Endothelial cell of umbilical vein (primary cell): Measurements from ENCODE around the gene ACTA2. TPM values are rescaled to one million over a fixed set of nuclear protein-coding genes. Genes with fewer than 3 reads are reported as not detected.

Source experiments
- BruUV-seq: library from RNA; stranded (reverse); fragments of 400-500 nt; replicated peaks from 2 replicates; lab custom pipeline; 2021; lab: Mats Ljungman, UMichigan
- CTCF ChIA-PET: fragments of 300-600, 350-600 bp; sonication (Branson Sonifier 250); formaldehyde crosslinking; loops from one replicate; lab custom pipeline; 2021; ENCODE audit warnings: antibody characterized with exemption, inconsistent platforms; lab: Charles Lee
- POLR2A ChIA-PET: fragments of 300-600, 350-600 bp; sonication (Branson Sonifier 250); formaldehyde crosslinking; loops from one replicate; lab custom pipeline; 2021; ENCODE audit warnings: antibody characterized with exemption, inconsistent platforms; lab: Charles Lee
- DNase-seq: peaks from one replicate; pipeline ENCODE4 v3.0.0-alpha.2; 2011; ENCODE audit warnings: low read depth, low spot score
- FAIRE-seq: peaks from 2 replicates; lab custom pipeline; 2011; peaks lifted over from hg19 to GRCh38; lab: Jason Lieb, UNC
- H2AFZ ChIP-seq: 2 replicates; pipeline ENCODE4 v1.6.0; 2012; ENCODE audit warnings: low read depth, low read length, control low read depth, inconsistent platforms
- H3K27ac ChIP-seq: 2 replicates; pipeline ENCODE4 v1.5.1; 2011; ENCODE audit warnings: low read depth, mild to moderate bottlenecking, control low read depth, low read length, moderate library complexity; ENCODE audit not compliant: insufficient read depth
- H3K27me3 ChIP-seq, 2 experiments: 2 replicates each; pipeline versions ENCODE4 v1.6.0 to v1.6.1; 2011; ENCODE audit warnings: low read length in 2 of 2, mixed read lengths in 1 of 2; ENCODE audit not compliant: control insufficient read depth in 2 of 2, insufficient read depth in 2 of 2
- H3K36me3 ChIP-seq, 2 experiments: 2 replicates in 1 of 2; 3 replicates in 1 of 2; pipeline ENCODE4 v1.5.1; 2011; ENCODE audit warnings: low read length in 2 of 2, mild to moderate bottlenecking in 1 of 2, moderate library complexity in 1 of 2; ENCODE audit not compliant: control insufficient read depth in 2 of 2, insufficient read depth in 2 of 2; ENCODE audit errors: extremely low read depth in 1 of 2
- H3K4me1 ChIP-seq: 3 replicates; pipeline ENCODE4 v1.5.1; 2011; ENCODE audit warnings: mild to moderate bottlenecking, low read length; ENCODE audit not compliant: control insufficient read depth, insufficient read depth; ENCODE audit errors: extremely low read depth
- H3K4me2 ChIP-seq: 2 replicates; pipeline ENCODE4 v1.6.1; 2011; ENCODE audit warnings: low read length, control low read depth, mixed read lengths; ENCODE audit not compliant: insufficient read depth
- H3K4me3 ChIP-seq, 3 experiments: fragments of 200-600 bp in 1 of 3; sonication (generic), shearing (Covaris generic) in 1 of 3; replicated peaks in 1 of 3; 2 replicates each; pipeline ENCODE4 v1.5.1; 2011 to 2016; ENCODE audit warnings: control low read depth in 3 of 3, low read length in 3 of 3, mild to moderate bottlenecking in 2 of 3, inconsistent platforms in 1 of 3, low read depth in 1 of 3, moderate library complexity in 1 of 3; ENCODE audit not compliant: insufficient read depth in 1 of 3
- H3K79me2 ChIP-seq: 2 replicates; pipeline ENCODE4 v1.6.0; 2012; ENCODE audit warnings: low read length, inconsistent platforms; ENCODE audit not compliant: control insufficient read depth, insufficient read depth
- H3K9ac ChIP-seq: replicated peaks from 2 replicates; pipeline ENCODE3; 2011; ENCODE audit warnings: low read length, control low read depth; ENCODE audit not compliant: insufficient read depth; ENCODE audit errors: extremely low read depth
- H3K9me1 ChIP-seq: replicated peaks from 3 replicates; pipeline ENCODE4 v1.6.0; 2011; ENCODE audit warnings: mild to moderate bottlenecking, low read length; ENCODE audit not compliant: control insufficient read depth, insufficient read depth; ENCODE audit errors: extremely low read depth
- H3K9me3 ChIP-seq: replicated peaks from 2 replicates; pipeline ENCODE4 v1.5.1; 2012; ENCODE audit warnings: low read length, inconsistent platforms; ENCODE audit not compliant: control insufficient read depth, insufficient read depth
- H4K20me1 ChIP-seq: replicated peaks from 2 replicates; pipeline ENCODE3; 2011; ENCODE audit warnings: mild to moderate bottlenecking, low read length; ENCODE audit not compliant: control insufficient read depth, insufficient read depth; ENCODE audit errors: extremely low read depth
- CTCF ChIP-seq, 2 donors: IDR thresholded peaks; 1 replicate in 1 of 2; 2 replicates in 1 of 2; pipeline ENCODE4 v1.5.1; 2011; ENCODE audit warnings: low read length in 2 of 2, mild to moderate bottlenecking in 2 of 2, moderate library complexity in 2 of 2, control low read depth in 1 of 2, inconsistent platforms in 1 of 2, low read depth in 1 of 2; ENCODE audit not compliant: insufficient read depth in 1 of 2; ENCODE audit errors: extremely low read depth in 1 of 2
- EZH2 ChIP-seq: IDR thresholded peaks from 2 replicates; pipeline ENCODE4 v1.6.1; 2012; ENCODE audit warnings: borderline replicate concordance, low read depth, mild to moderate bottlenecking, moderate library complexity, low read length, inconsistent platforms; ENCODE audit not compliant: severe bottlenecking
- FOS ChIP-seq: IDR thresholded peaks from 2 replicates; pipeline ENCODE4 v1.6.1; 2011; ENCODE audit warnings: mild to moderate bottlenecking, low read length, moderate library complexity, borderline replicate concordance; ENCODE audit not compliant: insufficient read depth
- GATA2 ChIP-seq: IDR thresholded peaks from 2 replicates; pipeline ENCODE4 v1.7.0; 2011; ENCODE audit warnings: low read depth, mild to moderate bottlenecking, moderate library complexity, mixed read lengths, low read length; ENCODE audit not compliant: insufficient read length, insufficient read depth
- JUN ChIP-seq: IDR thresholded peaks from 2 replicates; pipeline ENCODE4 v1.6.1; 2011; ENCODE audit warnings: borderline replicate concordance, low read depth; ENCODE audit not compliant: insufficient read length, insufficient read depth
- MAX ChIP-seq: IDR thresholded peaks from 2 replicates; pipeline ENCODE4 v1.6.1; 2011; ENCODE audit not compliant: insufficient read depth, insufficient read length
- MYC ChIP-seq: IDR thresholded peaks from one replicate; pipeline ENCODE4 v1.6.1; 2011; ENCODE audit warnings: mild to moderate bottlenecking, low read depth, low read length
- POLR2A ChIP-seq: IDR thresholded peaks from 2 replicates; pipeline ENCODE4 v1.6.1; 2012; ENCODE audit warnings: low read depth, mild to moderate bottlenecking, control low read depth, low read length
- POLR2AphosphoS5 ChIP-seq: IDR thresholded peaks from 2 replicates; pipeline ENCODE4 v1.6.1; 2012; ENCODE audit warnings: low read depth, mild to moderate bottlenecking, control low read depth, low read length, moderate library complexity; ENCODE audit not compliant: insufficient read depth
- dilution Hi-C: fragments of 300-500 bp; cut with MboI; formaldehyde crosslinking; loops from one replicate; pipeline ENCODE4 v1.15.0; 2019; ENCODE audit warnings: low sequenced_read_pairs; ENCODE audit not compliant: extremely low pct_ligation_motif_present
- intact Hi-C: fragments of 100-400 bp; cut with micrococcal nuclease; formaldehyde crosslinking; loops from one replicate; pipeline ENCODE4 v1.10.0; 2022
- polyA plus RNA-seq, 4 experiments: library from polyadenylated mRNA; depleted of rRNA in 3 of 4; stranded (reverse) in 3 of 4; unstranded in 1 of 4; fragments of >200 nt; gene quantifications; 2 replicates each; pipeline versions ENCODE4 v1.2.1 to v1.2.3, GENCODE V29; 2011 to 2012; ENCODE audit warnings: missing spikeins in 1 of 4
- total RNA-seq: library from RNA; stranded (reverse); gene quantifications from 2 replicates; pipeline ENCODE4 v1.2.3, GENCODE V29; 2021

The ACTA2 gene
- total and polyA plus RNA-seq, 2 donors (not counting 3 experiments of a cell fraction or from before 2014, with no cell fraction given), result 6.3 to 9.7 TPM

DNA sequence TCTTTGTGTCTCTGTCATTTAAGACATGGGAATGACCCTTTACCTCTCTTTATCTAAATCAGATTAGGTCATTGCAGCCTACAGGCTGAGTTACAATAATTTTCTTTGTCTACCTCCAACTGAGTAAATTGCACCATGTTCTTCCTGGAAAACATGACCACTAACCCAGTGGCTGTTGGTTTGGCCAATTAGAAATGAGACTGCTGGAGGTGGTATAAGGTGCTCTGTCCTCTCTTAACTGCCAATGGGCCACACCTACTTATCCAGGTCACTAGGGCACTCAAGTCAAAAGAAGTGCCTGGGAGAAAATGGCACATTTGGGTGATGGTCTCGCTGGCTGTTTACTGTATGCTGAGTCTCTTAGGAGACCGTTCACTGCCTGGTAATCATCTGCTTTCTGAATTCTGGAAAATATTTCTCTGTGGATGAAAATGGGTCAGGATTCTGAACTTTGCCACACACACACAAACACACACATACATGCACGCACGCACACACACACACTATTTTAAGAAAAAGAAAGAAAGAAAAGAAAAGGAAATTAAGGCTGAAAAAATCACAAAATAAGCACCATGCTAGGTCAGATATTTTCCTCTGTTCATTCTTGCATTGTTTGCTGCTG lies 56.1 kb downstream of the ACTA2 start:
- TF ChIP-seq FOS (no peak), EZH2 (no peak), CTCF (IDR thresholded peaks at IDR 0.05; ENCODE audit: extremely low read depth in 1 of 2, insufficient read depth in 1 of 2, low read depth in 1 of 2, low read length in 2 of 2) (no peak), GATA2 (no peak), POLR2AphosphoS5 (no peak), POLR2A (no peak), MAX (no peak), JUN (no peak), MYC (no peak)
- DNase-seq (no peak), FAIRE-seq (no peak)
- POLR2A ChIA-PET, result no interaction called here
- BruUV-seq, result no TSS peak
- Histone ChIP-seq H4K20me1 (no peaks in the 10 kb centered on the region), H3K4me2 (no peak overlapping the region), H3K27ac (no peak overlapping the region), H3K4me1 (no peaks in the 10 kb centered on the region), H2AFZ (no peak overlapping the region), H3K9me3 (no peaks in the 10 kb centered on the region), H3K36me3 (no peaks in the 10 kb centered on the region), H3K27me3 (no peaks in the 10 kb centered on the region), H3K79me2 (no peaks in the 10 kb centered on the region), H3K9me1 (peaks cover 2% of the 10 kb centered on the region), H3K9ac (no peak overlapping the region), H3K4me3 (no peak overlapping the region)
- intact Hi-C loops (no loop called here), dilution Hi-C loops (no loop called here)
- CTCF ChIA-PET, result no interaction called here
